ENCODE results near the gene RAB11FIP4.

GRCh38 chr17:31512104-31512740, 120.7 kb downstream of the RAB11FIP4 start:
- TF ChIP-seq MYC (IDR thresholded peaks at IDR 0.05; ENCODE audit: low read depth, low read length) (no peak), POLR2A (IDR thresholded peaks at IDR 0.05; ENCODE audit: extremely low read depth, insufficient read length) (no peak)

Data from NB4 (cell line).